HEK293 (cell line): ENCODE measurements around the gene STAG3.

Source experiments
- BCL11A ChIP-seq: fragments of 450-650 bp; formaldehyde crosslinking; IDR thresholded peaks from 2 replicates; pipeline ENCODE4 v1.5.1; 2016; ENCODE audit warnings: low read depth, missing biosample characterization, missing genetic modification characterization
- GLIS1 ChIP-seq: fragments of 450-650 bp; formaldehyde crosslinking; IDR thresholded peaks from 2 replicates; pipeline ENCODE4 v1.5.1; 2016; ENCODE audit warnings: missing biosample characterization, missing genetic modification characterization
- INSM2 ChIP-seq: fragments of 450-650 bp; formaldehyde crosslinking; IDR thresholded peaks from 2 replicates; pipeline ENCODE4 v1.5.1; 2016; ENCODE audit warnings: missing biosample characterization, missing genetic modification characterization
- KLF17 ChIP-seq: fragments of 450-650 bp; formaldehyde crosslinking; IDR thresholded peaks from 2 replicates; pipeline ENCODE4 v1.5.1; 2016; ENCODE audit warnings: missing biosample characterization, missing genetic modification characterization
- KLF7 ChIP-seq: fragments of 450-650 bp; formaldehyde crosslinking; IDR thresholded peaks from 2 replicates; pipeline ENCODE4 v1.5.1; 2016; ENCODE audit warnings: missing biosample characterization, missing genetic modification characterization, borderline replicate concordance
- KLF8 ChIP-seq: fragments of 450-650 bp; formaldehyde crosslinking; IDR thresholded peaks from 2 replicates; pipeline ENCODE4 v1.5.1; 2016; ENCODE audit warnings: missing biosample characterization, missing genetic modification characterization
- KLF9 ChIP-seq: fragments of 450-650 bp; formaldehyde crosslinking; IDR thresholded peaks from 2 replicates; pipeline ENCODE4 v1.5.1; 2016; ENCODE audit warnings: missing biosample characterization, missing genetic modification characterization, low read depth
- MZF1 ChIP-seq: fragments of 450-650 bp; formaldehyde crosslinking; IDR thresholded peaks from 2 replicates; pipeline ENCODE4 v1.5.1; 2017; ENCODE audit warnings: missing biosample characterization, missing genetic modification characterization, borderline replicate concordance
- TSHZ1 ChIP-seq: fragments of 450-650 bp; formaldehyde crosslinking; IDR thresholded peaks from 2 replicates; pipeline ENCODE4 v1.5.1; 2016; ENCODE audit warnings: missing biosample characterization, missing genetic modification characterization, borderline replicate concordance
- WT1 ChIP-seq: fragments of 450-650 bp; formaldehyde crosslinking; IDR thresholded peaks from 2 replicates; pipeline ENCODE4 v1.5.1; 2016; ENCODE audit warnings: missing biosample characterization, missing genetic modification characterization
- YY1 ChIP-seq: fragments of 450-650 bp; formaldehyde crosslinking; IDR thresholded peaks from 2 replicates; pipeline ENCODE4 v1.5.1; 2018; ENCODE audit warnings: missing biosample characterization, missing genetic modification characterization
- ZBTB20 ChIP-seq: fragments of 450-650 bp; formaldehyde crosslinking; IDR thresholded peaks from 2 replicates; pipeline ENCODE4 v1.5.1; 2016; ENCODE audit warnings: missing biosample characterization, missing genetic modification characterization
- ZBTB21 ChIP-seq: fragments of 450-650 bp; formaldehyde crosslinking; IDR thresholded peaks from 2 replicates; pipeline ENCODE4 v1.5.1; 2017; ENCODE audit warnings: missing biosample characterization, missing genetic modification characterization
- ZBTB44 ChIP-seq: fragments of 450-650 bp; IDR thresholded peaks from 2 replicates; pipeline ENCODE4 v1.5.1; 2018; ENCODE audit warnings: missing biosample characterization, mild to moderate bottlenecking, missing genetic modification characterization
- ZNF132 ChIP-seq: fragments of 450-650 bp; formaldehyde crosslinking; IDR thresholded peaks from 2 replicates; pipeline ENCODE4 v1.5.1; 2017; ENCODE audit warnings: missing biosample characterization, missing genetic modification characterization, borderline replicate concordance
- ZNF133 ChIP-seq: fragments of 450-650 bp; formaldehyde crosslinking; IDR thresholded peaks from 2 replicates; pipeline ENCODE4 v1.5.1; 2016; ENCODE audit warnings: missing biosample characterization, missing genetic modification characterization
- ZNF223 ChIP-seq: fragments of 450-650 bp; formaldehyde crosslinking; IDR thresholded peaks from 2 replicates; pipeline ENCODE4 v1.5.1; 2016; ENCODE audit warnings: missing biosample characterization, missing genetic modification characterization
- ZNF324 ChIP-seq: fragments of 450-650 bp; formaldehyde crosslinking; IDR thresholded peaks from 2 replicates; pipeline ENCODE4 v1.5.1; 2016; ENCODE audit warnings: missing biosample characterization, missing genetic modification characterization
- ZNF426 ChIP-seq: fragments of 450-650 bp; formaldehyde crosslinking; IDR thresholded peaks from 2 replicates; pipeline ENCODE4 v1.5.1; 2017; ENCODE audit warnings: missing biosample characterization, missing genetic modification characterization, mild to moderate bottlenecking, inconsistent platforms, moderate library complexity
- ZNF449 ChIP-seq: fragments of 450-650 bp; formaldehyde crosslinking; IDR thresholded peaks from 2 replicates; pipeline ENCODE4 v1.5.1; 2017; ENCODE audit warnings: missing biosample characterization, mild to moderate bottlenecking, missing genetic modification characterization, moderate library complexity
- ZNF529 ChIP-seq: fragments of 450-650 bp; formaldehyde crosslinking; IDR thresholded peaks from 2 replicates; pipeline ENCODE4 v1.5.1; 2017; ENCODE audit warnings: missing genetic modification characterization, missing biosample characterization; ENCODE audit not compliant: insufficient replicate concordance
- ZNF571 ChIP-seq: fragments of 450-650 bp; formaldehyde crosslinking; IDR thresholded peaks from 2 replicates; pipeline ENCODE4 v1.5.0; 2017; ENCODE audit warnings: missing biosample characterization, missing genetic modification characterization
- ZNF623 ChIP-seq: fragments of 450-650 bp; formaldehyde crosslinking; IDR thresholded peaks from 2 replicates; pipeline ENCODE4 v1.5.1; 2016; ENCODE audit warnings: missing biosample characterization, missing genetic modification characterization
- ZNF664 ChIP-seq: fragments of 450-650 bp; formaldehyde crosslinking; IDR thresholded peaks from 2 replicates; pipeline ENCODE4 v1.5.1; 2016; ENCODE audit warnings: missing biosample characterization, missing genetic modification characterization
- ZNF76 ChIP-seq: fragments of 450-650 bp; formaldehyde crosslinking; IDR thresholded peaks from 2 replicates; pipeline ENCODE4; 2016; ENCODE audit warnings: low read depth, missing biosample characterization, missing genetic modification characterization, borderline replicate concordance
- ZNF830 ChIP-seq: fragments of 450-650 bp; IDR thresholded peaks from 2 replicates; pipeline ENCODE4 v1.5.0; 2018; ENCODE audit warnings: missing biosample characterization, missing genetic modification characterization, low read depth, mild to moderate bottlenecking, moderate library complexity
- ZSCAN30 ChIP-seq: fragments of 450-650 bp; IDR thresholded peaks from 2 replicates; pipeline ENCODE4 v1.5.1; 2018; ENCODE audit warnings: missing biosample characterization, mild to moderate bottlenecking, missing genetic modification characterization, moderate library complexity
- ZSCAN4 ChIP-seq: fragments of 450-650 bp; formaldehyde crosslinking; IDR thresholded peaks from 2 replicates; pipeline ENCODE4 v1.5.1; 2017; ENCODE audit warnings: missing biosample characterization, missing genetic modification characterization
- ZXDB ChIP-seq: fragments of 450-650 bp; formaldehyde crosslinking; IDR thresholded peaks from 2 replicates; pipeline ENCODE4 v1.5.1; 2016; ENCODE audit warnings: missing biosample characterization, missing genetic modification characterization

STAG3 gene

GRCh38 chr7:100247152-100247757 lies 69.5 kb downstream of the STAG3 start (continued):
- peak; percentile 86 for TF ChIP-seq ZXDB (tag by site-specific recombination)
- peak; percentile 73; the same call in 1 of the 2 replicates for TF ChIP-seq BCL11A (tag by site-specific recombination)
- no peak; the same call in 1 of the 2 replicates for TF ChIP-seq ZBTB44 (tag by site-specific recombination)
- peak; percentile 53; the same call in 1 of the 2 replicates for TF ChIP-seq ZNF449 (tag by site-specific recombination)
- TF ChIP-seq TSHZ1 (tag by site-specific recombination): peak; percentile 48; the same call in 1 of the 2 replicates
- TF ChIP-seq ZBTB20: peak; percentile 92
- TF ChIP-seq ZNF324 (tag by site-specific recombination): peak; percentile 79
- no peak for TF ChIP-seq YY1 (tag by site-specific recombination)
- no peak for TF ChIP-seq ZNF426 (tag by site-specific recombination)
- TF ChIP-seq ZNF132 (tag by site-specific recombination): no peak
- TF ChIP-seq ZNF76 (tag by site-specific recombination): no peak
- TF ChIP-seq ZBTB21: peak; percentile 60; the same call in 1 of the 2 replicates
- TF ChIP-seq ZNF529: no peak
- TF ChIP-seq ZNF223 (tag by site-specific recombination): peak; percentile 94
- peak; percentile 87 for TF ChIP-seq KLF8 (tag by site-specific recombination)
- no peak for TF ChIP-seq ZNF664 (tag by site-specific recombination)
- TF ChIP-seq GLIS1 (tag by site-specific recombination): peak; percentile 98
- TF ChIP-seq KLF9: peak; percentile 69; the same call in 1 of the 2 replicates
- TF ChIP-seq ZNF830 (tag by site-specific recombination): no peak
- TF ChIP-seq KLF17 (tag by site-specific recombination): peak; percentile 95
- TF ChIP-seq ZSCAN4: no peak
- peak; percentile 58; the same call in 1 of the 2 replicates for TF ChIP-seq KLF7 (tag by site-specific recombination)
- TF ChIP-seq INSM2: peak; percentile 88
- peak; percentile 96 for TF ChIP-seq WT1
- peak; percentile 92 for TF ChIP-seq ZSCAN30 (tag by site-specific recombination)
- no peak for TF ChIP-seq ZNF623 (tag by site-specific recombination)
- no peak for TF ChIP-seq ZNF571 (tag by site-specific recombination)
- TF ChIP-seq ZNF133 (tag by site-specific recombination): no peak
- 0 out of 2 replicates have a peak, but pooled peaks have one; percentile 16 for TF ChIP-seq MZF1
